ENCODE measurements around the gene AKR7A3. TPM values are rescaled to one million over a fixed set of nuclear protein-coding genes. Genes with fewer than 3 reads are reported as not detected.

The AKR7A3 gene
- total and polyA plus RNA-seq, 10 of the 15 experiments (the other 5 are each of a cell fraction or from before 2014, with no cell fraction given) = 0.10 to 1.1 (median 0.25) TPM; not detected in 2

DNA sequence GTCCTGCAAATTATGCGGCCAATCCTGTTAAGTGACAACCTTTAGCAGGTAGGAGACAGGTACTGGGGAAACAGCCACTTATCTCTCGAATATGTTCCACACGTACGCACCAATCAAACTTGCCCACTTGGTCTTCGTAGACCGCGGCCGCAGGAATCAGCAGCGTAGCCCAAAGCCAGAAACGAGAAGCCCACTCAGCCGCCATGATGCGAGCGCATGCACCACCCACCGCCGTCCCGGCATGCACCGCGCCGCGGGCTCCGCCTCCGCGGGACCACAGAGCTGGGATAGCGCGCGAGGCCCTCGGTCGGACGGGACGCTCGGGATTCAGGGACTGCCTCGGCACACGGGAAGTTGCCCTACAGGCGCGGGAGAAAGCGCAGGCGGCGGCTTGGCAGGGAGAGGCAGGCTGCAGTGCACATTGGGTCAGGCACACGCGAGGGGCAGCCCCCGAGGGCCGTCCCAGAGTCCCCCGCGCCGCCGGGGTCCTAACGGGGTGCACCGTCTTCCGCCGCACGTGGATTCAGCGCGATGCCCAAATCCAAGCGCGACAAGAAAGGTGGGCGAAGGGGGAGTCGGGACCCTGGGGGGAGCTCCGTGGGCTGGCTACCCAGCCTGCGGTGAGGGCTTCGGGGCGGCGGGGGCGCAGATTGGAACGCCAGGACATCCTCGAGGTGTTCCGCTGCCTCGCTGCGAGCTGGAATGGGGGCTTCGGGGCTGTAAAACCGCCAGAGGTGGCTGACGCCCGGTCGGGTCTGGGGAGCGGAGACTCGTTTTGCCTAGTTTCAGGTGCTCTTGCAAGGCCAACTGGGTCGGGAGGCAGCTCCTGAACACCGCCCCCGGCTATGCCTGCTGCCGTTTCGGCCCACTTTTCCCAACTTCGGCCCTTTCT, 37.0 kb downstream of the AKR7A3 start, which contains the start of the genes EMC1 and MRTO4 (continued):
- TF ChIP-seq SMC3 (IDR thresholded peaks at IDR 0.05; ENCODE audit: borderline replicate concordance, low read length) (0 out of 2 replicates have a peak, but pooled peaks have one; percentile 12), NFIC (IDR thresholded peaks at IDR 0.05; ENCODE audit: low read depth, low read length) (no peak; the same call in 1 of the 2 replicates), CBFB (IDR thresholded peaks at IDR 0.05; ENCODE audit: low read depth) (peak; percentile 38; the same call in 1 of the 2 replicates), HDAC2 (IDR thresholded peaks at IDR 0.05) (no peak), SMAD5 (IDR thresholded peaks at IDR 0.05; ENCODE audit: low read depth) (peak; percentile 67), SRF (IDR thresholded peaks at IDR 0.05; ENCODE audit: low read depth in 2 of 2, low read length in 2 of 2) (peak; percentile 3 to 61; a peak in 1 of 4 replicates), ETV6 (conservative IDR thresholded peaks at IDR 0.05 in 1 of 2, IDR thresholded peaks at IDR 0.05 in 1 of 2; ENCODE audit: borderline replicate concordance in 1 of 2, low read depth in 1 of 2) (no peak), SKIL (IDR thresholded peaks at IDR 0.05; ENCODE audit: low read depth, poor library complexity, severe bottlenecking) (peak; percentile 22), LARP7 (IDR thresholded peaks at IDR 0.05) (peak; percentile 98), HSF1 (IDR thresholded peaks at IDR 0.05; ENCODE audit: low read depth, low read length) (no peak), NRF1 (conservative IDR thresholded peaks at IDR 0.05; ENCODE audit: low read depth, low read length) (no peak), MAX (IDR thresholded peaks at IDR 0.05; ENCODE audit: low read depth, low read length) (peak; percentile 99), POLR2AphosphoS2 (IDR thresholded peaks at IDR 0.05; ENCODE audit: low read depth, low read length) (peak; percentile 80), SIX5 (IDR thresholded peaks at IDR 0.05; ENCODE audit: low read depth, low read length, severe bottlenecking) (peak; percentile 25), ELK1 (IDR thresholded peaks at IDR 0.05; ENCODE audit: low read depth, low read length) (peak; percentile 44; the same call in 1 of the 2 replicates), ZZZ3 (IDR thresholded peaks at IDR 0.05; ENCODE audit: control insufficient read depth, insufficient read length, low read depth) (no peak), ZBTB40 (IDR thresholded peaks at IDR 0.05; ENCODE audit: borderline replicate concordance) (peak; percentile 69)

Data from GM12878 (cell line).